CD4-positive, alpha-beta T cell treated with Interleukin-6 at 100 ng/mL for 8 hours (primary cell): ENCODE results near the gene FAM222A.
A peak's percentile ranks its signal among the peaks of the same experiment; 100 is the strongest.

Source experiments
- DNase-seq: peaks from one replicate; pipeline ENCODE4 v3.0.0-alpha.2; 2020; ENCODE audit warnings: mixed read lengths, low spot score

The FAM222A gene

GRCh38 chr12:109773384-109774011 is 59.9 kb downstream of the FAM222A start:
- DNase-seq = no peak

- peak; percentile 61 for DNase-seq
Observed at GRCh38 chr12:109775172-109775881, 61.7 kb downstream of the FAM222A start.

- DNase-seq = no peak
Observed at GRCh38 chr12:109776624-109777023, 63.0 kb downstream of the FAM222A start.

GRCh38 chr12:109777544-109777943 is 63.9 kb downstream of the FAM222A start:
- DNase-seq = peak; percentile 38

GRCh38 chr12:109778684-109779083 is 65.1 kb downstream of the FAM222A start:
- no peak for DNase-seq

- DNase-seq = no peak
Observed at GRCh38 chr12:109779382-109779781, 65.8 kb downstream of the FAM222A start.

- no peak for DNase-seq
Observed at GRCh38 chr12:109781668-109782325, 68.2 kb downstream of the FAM222A start.

- DNase-seq = no peak
Observed at GRCh38 chr12:109782326-109782703, 68.7 kb downstream of the FAM222A start.

GRCh38 chr12:109783135-109783964 is 69.7 kb downstream of the FAM222A start:
- DNase-seq = no peak

GRCh38 chr12:109783965-109784244 is 70.3 kb downstream of the FAM222A start:
- no peak for DNase-seq

GRCh38 chr12:109785854-109786253 is 72.2 kb downstream of the FAM222A start:
- no peak for DNase-seq

- no peak for DNase-seq
Observed at GRCh38 chr12:109786799-109787198, 73.2 kb downstream of the FAM222A start.

- DNase-seq = no peak
Observed at GRCh38 chr12:109789526-109790048, 76.0 kb downstream of the FAM222A start.

GRCh38 chr12:109792992-109793391 is 79.4 kb downstream of the FAM222A start:
- DNase-seq = no peak

- DNase-seq = no peak
Observed at GRCh38 chr12:109793411-109793810, 79.8 kb downstream of the FAM222A start.

- DNase-seq = no peak
Observed at GRCh38 chr12:109793826-109794501, 80.3 kb downstream of the FAM222A start.

GRCh38 chr12:109795023-109795422 is 81.4 kb downstream of the FAM222A start:
- no peak for DNase-seq

GRCh38 chr12:109796057-109796456 is 82.4 kb downstream of the FAM222A start:
- DNase-seq = no peak

GRCh38 chr12:109797905-109798669 is 84.5 kb downstream of the FAM222A start:
- no peak for DNase-seq

- DNase-seq = no peak
Observed at GRCh38 chr12:109798691-109799090, 85.1 kb downstream of the FAM222A start.

GRCh38 chr12:109800536-109800935 is 86.9 kb downstream of the FAM222A start:
- no peak for DNase-seq
